GM12878 (cell line): Measurements from ENCODE around the gene ARL5C. TPM values are rescaled to one million over a fixed set of nuclear protein-coding genes. Genes with fewer than 3 reads are reported as not detected.

Source experiments
- ATAC-seq: fragments of 200-7000 bp; cut with Tn5 transposase; 3 replicates; pipeline ENCODE4 v1.9.1; 2020; ENCODE audit warnings: mild to moderate bottlenecking, moderate library complexity
- BruUV-seq: library from RNA; stranded (reverse); fragments of 400-500 nt; replicated peaks from 2 replicates; lab custom pipeline; 2021; lab: Mats Ljungman, UMichigan
- CTCF ChIA-PET: fragments of 300-600 bp; sonication (Branson Sonifier 250); formaldehyde crosslinking; extraction: SDS; loops from one replicate; lab custom pipeline; 2021; ENCODE audit warnings: inconsistent platforms; lab: Yijun Ruan, JAX
- POLR2A ChIA-PET: fragments of 350-600 bp; formaldehyde crosslinking; extraction: SDS; loops from one replicate; lab custom pipeline; 2021; ENCODE audit warnings: inconsistent platforms; lab: Charles Lee
- RAD21 ChIA-PET: fragments of 300-600 bp; sonication (Branson Sonifier 250); formaldehyde crosslinking; loops from one replicate; lab custom pipeline; 2023; ENCODE audit warnings: antibody characterized with exemption; ENCODE audit not compliant: unreplicated experiment; lab: Charles Lee
- SMC1A ChIA-PET: fragments of 300-600 bp; sonication (Branson Sonifier 250); formaldehyde crosslinking; loops from one replicate; lab custom pipeline; 2023; ENCODE audit not compliant: unreplicated experiment, uncharacterized antibody; lab: Charles Lee
- DNase-seq: peaks from one replicate; pipeline ENCODE4 v3.0.0-alpha.2; 2011; ENCODE audit warnings: low read depth, low spot score
- FAIRE-seq: peaks from 3 replicates; lab custom pipeline; 2011; peaks lifted over from hg19 to GRCh38; lab: Jason Lieb, UNC
- H2AFZ ChIP-seq: 2 replicates; pipeline ENCODE4 v1.6.0; 2011; ENCODE audit warnings: low read depth, low read length, control low read depth; ENCODE audit not compliant: control insufficient read depth
- H3K27ac ChIP-seq: 2 replicates; pipeline ENCODE4 v1.5.1; 2011; ENCODE audit warnings: control low read depth; ENCODE audit not compliant: control insufficient read depth, insufficient read depth
- H3K27me3 ChIP-seq, 2 experiments: replicated peaks in 1 of 2; 2 replicates each; pipeline versions ENCODE4 v1.6.0 to v1.6.1; 2011; ENCODE audit warnings: low read length in 1 of 2; ENCODE audit not compliant: control insufficient read depth in 2 of 2, insufficient read depth in 2 of 2
- H3K36me3 ChIP-seq, 2 experiments: 2 replicates each; pipeline ENCODE4 v1.5.1; 2011; ENCODE audit warnings: low read length in 1 of 2; ENCODE audit not compliant: control insufficient read depth in 2 of 2, insufficient read depth in 2 of 2
- H3K4me1 ChIP-seq: 2 replicates; pipeline ENCODE4 v1.6.1; 2011; ENCODE audit warnings: mild to moderate bottlenecking, low read length, moderate library complexity, mixed read lengths; ENCODE audit not compliant: control insufficient read depth, insufficient read depth
- H3K4me2 ChIP-seq: 2 replicates; pipeline ENCODE4 v1.6.0; 2011; ENCODE audit warnings: control low read depth; ENCODE audit not compliant: control insufficient read depth, insufficient read depth
- H3K4me3 ChIP-seq: fragments of 200-600 bp; sonication (generic); 2 replicates; pipeline ENCODE4 v1.5.1; 2016
- H3K79me2 ChIP-seq: 2 replicates; pipeline ENCODE4 v1.6.0; 2011; ENCODE audit warnings: low read length; ENCODE audit not compliant: control insufficient read depth, insufficient read depth
- H3K9ac ChIP-seq: 2 replicates; pipeline ENCODE4 v1.8.0; 2011; ENCODE audit warnings: low read length, control low read depth, mixed read lengths; ENCODE audit not compliant: control insufficient read depth, insufficient read depth
- H3K9me3 ChIP-seq: replicated peaks from 3 replicates; pipeline ENCODE4 v1.5.1; 2011; ENCODE audit warnings: mild to moderate bottlenecking, low read length; ENCODE audit not compliant: control insufficient read depth, insufficient read depth
- H4K20me1 ChIP-seq: 2 replicates; pipeline ENCODE4 v1.6.0; 2011; ENCODE audit not compliant: control insufficient read depth, insufficient read depth
- CBFB ChIP-seq: IDR thresholded peaks from 2 replicates; pipeline ENCODE4 v1.6.1; 2016; ENCODE audit warnings: antibody characterized with exemption, low read depth
- FOS ChIP-seq: IDR thresholded peaks from 3 replicates; pipeline ENCODE4 v1.6.1; 2011; ENCODE audit warnings: borderline replicate concordance; ENCODE audit not compliant: insufficient read length; ENCODE audit errors: extremely low read depth
- HDGF ChIP-seq: fragments of 450-650 bp; IDR thresholded peaks from 2 replicates; pipeline ENCODE4 v1.6.1; 2016; ENCODE audit warnings: antibody characterized with exemption
- MYC ChIP-seq: IDR thresholded peaks from 2 replicates; pipeline ENCODE4 v1.6.1; 2011; ENCODE audit warnings: mild to moderate bottlenecking, low read length, moderate library complexity, inconsistent platforms; ENCODE audit not compliant: insufficient read depth, insufficient replicate concordance, insufficient read length, severe bottlenecking
- TCF12 ChIP-seq: IDR thresholded peaks from 2 replicates; pipeline ENCODE4 v1.6.1; 2011; ENCODE audit warnings: low read depth, mild to moderate bottlenecking, low read length
- WGBS: methylation state at CpG from one replicate; pipeline ENCODE4 v1.1.6; 2016; ENCODE audit warnings: low lambda C conversion rate; ENCODE audit not compliant: insufficient replicate concordance, insufficient coverage; ENCODE audit errors: missing lambda C conversion rate; 5-methylcytosine and 5-hydroxymethylcytosine counted together
- in situ Hi-C: fragments of 300-500 bp; cut with MboI; formaldehyde crosslinking; loops from 9 replicates; pipeline ENCODE4 v1.14.3; 2018; ENCODE audit warnings: mixed read lengths
- intact Hi-C: fragments of 100-400 bp; cut with micrococcal nuclease; formaldehyde crosslinking; loops from one replicate; pipeline ENCODE4 v1.14.2; 2022; ENCODE audit not compliant: unreplicated experiment
- polyA plus RNA-seq, 11 experiments: library from polyadenylated mRNA; depleted of rRNA in 4 of 11; unstranded in 6 of 11; stranded (reverse) in 5 of 11; fragments of >200 nt; fragmentation: Nextera tagmentation in 4 of 11; fragmentation: Illumina TruSeq in 1 of 11; extraction: Ambion mirVana in 4 of 11; extraction: Trizol in 1 of 11; gene quantifications; 1 replicate in 1 of 11; 2 replicates in 10 of 11; pipeline versions ENCODE4 v1.2.1 to v1.2.3, GENCODE V29; 2011 to 2016; ENCODE audit warnings: inconsistent platforms in 2 of 11, missing spikeins in 2 of 11, low read depth in 1 of 11
- total RNA-seq, 4 experiments: library from RNA; depleted of rRNA in 3 of 4; stranded (reverse); fragments of >200 nt in 3 of 4; fragmentation: Illumina TruSeq in 1 of 4; extraction: Trizol in 1 of 4; gene quantifications; 2 replicates each; pipeline versions ENCODE4 v1.2.1 to v1.2.3, GENCODE V29; 2013 to 2021
- TF ChIP-seq, protein P1 (sequence below): IDR thresholded peaks from 2 replicates; pipeline ENCODE4 v1.6.1; 2012; ENCODE audit warnings: low read depth, low read length, improper control_type of control experiment

Gene ARL5C
- total and polyA plus RNA-seq, 10 of the 15 experiments (the other 5 are each of a cell fraction or from before 2014, with no cell fraction given) = not detected

DNA sequence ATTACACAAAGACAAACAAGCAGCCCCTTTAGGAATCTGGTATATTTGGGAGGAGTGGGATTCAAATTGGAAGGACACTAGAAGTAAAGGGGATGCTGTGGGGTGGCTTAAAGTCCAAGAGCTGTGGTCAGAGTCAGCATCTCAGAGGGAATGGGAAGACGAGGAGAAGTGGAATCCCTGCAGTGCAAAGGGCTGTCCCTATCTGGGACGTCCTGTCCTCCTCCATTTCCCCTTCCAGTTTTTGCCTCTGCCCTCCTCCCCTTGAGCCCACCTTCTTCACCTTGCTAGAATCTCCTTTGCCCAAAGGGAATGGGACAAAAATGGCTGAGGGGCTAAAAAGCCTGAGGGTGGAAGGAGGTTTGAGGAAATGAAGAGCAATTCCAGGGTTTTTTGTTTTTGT lies 10.3 kb downstream of the ARL5C start:
- ATAC-seq (no peak), DNase-seq (no peak), FAIRE-seq (no peak)
- no peak overlapping the region for H2AFZ ChIP-seq
- no peak overlapping the region for H3K4me2 ChIP-seq
- no TSS peak for BruUV-seq
- in situ Hi-C loops = loop anchor here (10.0 kb wide), 1 partner anchor 401 kb away; the partner anchor contains the start of gene PSMB3
- H4K20me1 ChIP-seq = no peaks in the 10 kb centered on the region
- H3K4me1 ChIP-seq = peaks cover 8% of the 10 kb centered on the region
- ChIA-PET POLR2A (interaction anchor here (1.5 kb wide), 1 partner anchor 171 kb away, joined by 6 read pairs; no protein-coding TSS in a partner anchor), CTCF (interaction anchor here (1.6 to 5.9 kb wide), 2 partner anchors 10 to 19 kb away, joined by 5 to 128 read pairs; partner anchors contain the start of gene ARL5C), SMC1A (interaction anchor here (1.1 kb wide), 1 partner anchor 9 kb away, joined by 3 read pairs; no protein-coding TSS in a partner anchor)
- H3K79me2 ChIP-seq = no peaks in the 10 kb centered on the region
- 21% methylated on average over 2 of the region's 2 CpGs for WGBS
- no peak overlapping the region for H3K27ac ChIP-seq
- H3K9me3 ChIP-seq = no peaks in the 10 kb centered on the region
- TF ChIP-seq FOS (no peak), TCF12 (no peak), MYC (no peak), CBFB (no peak), HDGF (no peak)
- TF ChIP-seq, protein P1, sequence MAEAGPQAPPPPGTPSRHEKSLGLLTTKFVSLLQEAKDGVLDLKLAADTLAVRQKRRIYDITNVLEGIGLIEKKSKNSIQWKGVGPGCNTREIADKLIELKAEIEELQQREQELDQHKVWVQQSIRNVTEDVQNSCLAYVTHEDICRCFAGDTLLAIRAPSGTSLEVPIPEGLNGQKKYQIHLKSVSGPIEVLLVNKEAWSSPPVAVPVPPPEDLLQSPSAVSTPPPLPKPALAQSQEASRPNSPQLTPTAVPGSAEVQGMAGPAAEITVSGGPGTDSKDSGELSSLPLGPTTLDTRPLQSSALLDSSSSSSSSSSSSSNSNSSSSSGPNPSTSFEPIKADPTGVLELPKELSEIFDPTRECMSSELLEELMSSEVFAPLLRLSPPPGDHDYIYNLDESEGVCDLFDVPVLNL = no peak
- TF ChIP-seq, all 136 proteins: peak for 0
- peaks cover 3% of the 10 kb centered on the region in 2 experiments; a peak in 3 of 4 replicates for H3K27me3 ChIP-seq
- no peaks in the 10 kb centered on the region for H3K36me3 ChIP-seq
- H3K4me3 ChIP-seq = no peak overlapping the region
- H3K9ac ChIP-seq = no peak overlapping the region
- intact Hi-C loops = no loop called here
- RAD21 ChIA-PET = no interaction called here
